K562 (cell line): ENCODE data around the gene LPIN3. TPM values are rescaled to one million over a fixed set of nuclear protein-coding genes. Genes with fewer than 3 reads are reported as not detected.
A peak's percentile ranks its signal among the peaks of the same experiment; 100 is the strongest.

Experiments
- ATAC-seq: fragments of 200-7000 bp; cut with Tn5 transposase; 3 replicates; pipeline ENCODE4 v1.9.1; 2020; ENCODE audit warnings: moderate library complexity
- BruUV-seq: library from RNA; stranded (reverse); fragments of 400-500 nt; replicated peaks from 2 replicates; lab custom pipeline; 2021; lab: Mats Ljungman, UMichigan
- CTCF ChIA-PET: fragments of 300-600 bp; formaldehyde crosslinking; extraction: SDS; loops from one replicate; lab custom pipeline; 2021; ENCODE audit warnings: low intra/inter-chr PET ratio; lab: Yijun Ruan, JAX
- POLR2A ChIA-PET: fragments of 300-600, 350-650 bp; sonication (Branson Sonifier 250); formaldehyde crosslinking; extraction: SDS; loops from one replicate; lab custom pipeline; 2021; ENCODE audit warnings: antibody characterized with exemption, inconsistent platforms; lab: Yijun Ruan, JAX
- DNase-seq, 4 experiments: peaks; one replicate each; pipeline versions ENCODE4 v3.0.0 to v3.0.0-alpha.2; 2011 to 2018; ENCODE audit warnings: low spot score in 3 of 4, mixed read lengths in 3 of 4; ENCODE audit errors: extremely low read depth in 1 of 4
- FAIRE-seq: peaks from 2 replicates; lab custom pipeline; 2011; peaks lifted over from hg19 to GRCh38; lab: Jason Lieb, UNC
- H2AFZ ChIP-seq: 2 replicates; pipeline ENCODE4 v1.6.0; 2011; ENCODE audit warnings: low read depth, low read length, control low read depth, inconsistent platforms
- H3K27ac ChIP-seq: fragments of 200-600 bp; 3 replicates; pipeline ENCODE4 v1.8.0; 2011; ENCODE audit warnings: low read depth, mild to moderate bottlenecking, control low read depth, inconsistent platforms, low read length, moderate library complexity, mixed read lengths; ENCODE audit errors: extremely low read depth
- H3K27me3 ChIP-seq, 2 experiments: fragments of 300-600 bp in 1 of 2; 2 replicates in 1 of 2; 3 replicates in 1 of 2; pipeline versions ENCODE4 v1.6.0 to v1.8.0; 2011; ENCODE audit warnings: inconsistent platforms in 2 of 2, low read length in 2 of 2, mild to moderate bottlenecking in 1 of 2, mixed read lengths in 1 of 2, moderate library complexity in 1 of 2; ENCODE audit not compliant: control insufficient read depth in 2 of 2, insufficient read depth in 2 of 2
- H3K36me3 ChIP-seq: fragments of 300-600 bp; 3 replicates; pipeline ENCODE4 v1.8.0; 2011; ENCODE audit warnings: mild to moderate bottlenecking, low read length, inconsistent platforms; ENCODE audit not compliant: control insufficient read depth, insufficient read depth
- H3K4me1 ChIP-seq, 2 experiments: fragments of 200-600 bp in 1 of 2; replicated peaks in 1 of 2; 2 replicates in 1 of 2; 3 replicates in 1 of 2; pipeline versions ENCODE4 v1.5.1 to v1.8.0; 2011; ENCODE audit warnings: inconsistent platforms in 2 of 2, low read length in 2 of 2, mild to moderate bottlenecking in 1 of 2, mixed read lengths in 1 of 2, moderate library complexity in 1 of 2; ENCODE audit not compliant: control insufficient read depth in 2 of 2, insufficient read depth in 2 of 2
- H3K4me2 ChIP-seq: 2 replicates; pipeline ENCODE4 v1.6.1; 2011; ENCODE audit warnings: low read length, control low read depth, inconsistent platforms, mixed read lengths; ENCODE audit not compliant: insufficient read depth
- H3K4me3 ChIP-seq: fragments of 200-600 bp; sonication (generic), shearing (Covaris generic); 2 replicates; pipeline ENCODE4 v1.5.1; 2016; ENCODE audit warnings: control low read depth, inconsistent platforms
- H3K79me2 ChIP-seq: fragments of 200-600 bp; 3 replicates; pipeline ENCODE4 v1.8.0; 2011; ENCODE audit warnings: low read length, inconsistent platforms; ENCODE audit not compliant: control insufficient read depth, insufficient read depth
- H3K9ac ChIP-seq, 2 experiments: 2 replicates each; pipeline versions ENCODE4 v1.6.0 to v1.6.1; 2011; ENCODE audit warnings: low read depth in 2 of 2, low read length in 2 of 2, control low read depth in 1 of 2, inconsistent platforms in 1 of 2, mild to moderate bottlenecking in 1 of 2, mixed read lengths in 1 of 2; ENCODE audit not compliant: insufficient read depth in 1 of 2
- H3K9me1 ChIP-seq: one replicate; pipeline ENCODE4 v1.6.0; 2011; ENCODE audit warnings: inconsistent platforms, mild to moderate bottlenecking, low read length, moderate library complexity; ENCODE audit not compliant: control insufficient read depth, insufficient read depth
- H3K9me3 ChIP-seq: replicated peaks from 2 replicates; pipeline ENCODE4 v1.5.1; 2011; ENCODE audit warnings: low read depth, low read length, inconsistent platforms; ENCODE audit not compliant: control insufficient read depth, insufficient read depth
- H4K20me1 ChIP-seq: replicated peaks from 2 replicates; pipeline ENCODE4 v1.6.1; 2011; ENCODE audit warnings: low read length, inconsistent platforms, mixed read lengths; ENCODE audit not compliant: control insufficient read depth, insufficient read depth
- CREB3L1 ChIP-seq: fragments of 450-650 bp; IDR thresholded peaks from 2 replicates; pipeline ENCODE4 v1.6.1; 2014; ENCODE audit warnings: low read depth, mild to moderate bottlenecking, moderate library complexity, borderline replicate concordance
- DMBX1 ChIP-seq: fragments of 250-450 bp; sonication (Bioruptor Pico); IDR thresholded peaks from 2 replicates; pipeline ENCODE4 v1.8.0; 2022; ENCODE audit warnings: inconsistent platforms, mild to moderate bottlenecking, moderate library complexity, borderline replicate concordance
- EP400 ChIP-seq: fragments of 450-650 bp; IDR thresholded peaks from 2 replicates; pipeline ENCODE4 v1.6.1; 2017; ENCODE audit warnings: antibody characterized with exemption, mild to moderate bottlenecking, moderate library complexity
- FOXA1 ChIP-seq: fragments of 450-650 bp; IDR thresholded peaks from 2 replicates; pipeline ENCODE4 v1.6.1; 2016; ENCODE audit warnings: mild to moderate bottlenecking, borderline replicate concordance
- HDGF ChIP-seq: fragments of 450-650 bp; IDR thresholded peaks from 2 replicates; pipeline ENCODE4 v1.6.1; 2016
- HLTF ChIP-seq: fragments of 450-650 bp; IDR thresholded peaks from 2 replicates; pipeline ENCODE4 v1.6.1; 2016
- HMBOX1 ChIP-seq: sonication (generic); IDR thresholded peaks from 2 replicates; pipeline ENCODE4 v1.6.1; 2016
- MEIS2 ChIP-seq: fragments of 450-650 bp; IDR thresholded peaks from 2 replicates; pipeline ENCODE4 v1.6.1; 2014; ENCODE audit warnings: mild to moderate bottlenecking; ENCODE audit not compliant: partially characterized antibody
- MLX ChIP-seq, 2 experiments: fragments of 450-650 bp in 1 of 2; sonication (generic) in 1 of 2; formaldehyde crosslinking; conservative IDR thresholded peaks; 2 replicates each; pipeline versions ENCODE4 v1.4.0 to v1.8.1; 2020 to 2022; ENCODE audit warnings: mild to moderate bottlenecking in 1 of 2, missing genetic modification reagents in 1 of 2
- RB1 ChIP-seq: fragments of 450-650 bp; IDR thresholded peaks from 2 replicates; pipeline ENCODE4 v1.6.1; 2017; ENCODE audit warnings: low read depth, mild to moderate bottlenecking
- RUNX1 ChIP-seq: sonication (generic); IDR thresholded peaks from 2 replicates; pipeline ENCODE4 v1.6.1; 2016; ENCODE audit warnings: antibody characterized with exemption, low read depth
- SETDB1 ChIP-seq: IDR thresholded peaks from one replicate; pipeline ENCODE4 v1.6.1; 2012; ENCODE audit warnings: low read length, control low read depth, inconsistent platforms
- SREBF1 ChIP-seq: fragments of 150-350 bp; IDR thresholded peaks from 2 replicates; pipeline ENCODE4 v1.6.1; 2014; ENCODE audit warnings: antibody characterized with exemption, low read depth, low read length, borderline replicate concordance
- STAT5A ChIP-seq: IDR thresholded peaks from 2 replicates; pipeline ENCODE4 v1.6.1; 2012; ENCODE audit warnings: low read length, inconsistent platforms, borderline replicate concordance
- SUPT5H ChIP-seq: fragments of 450-650 bp; IDR thresholded peaks from 2 replicates; pipeline ENCODE4 v1.6.1; 2016
- THAP7 ChIP-seq: fragments of 250-450 bp; sonication (Bioruptor Pico); IDR thresholded peaks from 2 replicates; pipeline ENCODE4 v1.5.0; 2021
- ZFX ChIP-seq: sonication (generic); formaldehyde crosslinking; IDR thresholded peaks from 2 replicates; pipeline ENCODE4 v1.8.0; 2022; ENCODE audit warnings: mild to moderate bottlenecking, missing genetic modification reagents, moderate library complexity
- ZNF184 ChIP-seq: sonication (generic); formaldehyde crosslinking; IDR thresholded peaks from 2 replicates; pipeline ENCODE4 v1.5.0; 2020; ENCODE audit warnings: missing genetic modification reagents
- ZNF239 ChIP-seq: fragments of 250-450 bp; sonication (Bioruptor Pico); IDR thresholded peaks from 2 replicates; pipeline ENCODE4 v1.4.0; 2020; ENCODE audit warnings: mild to moderate bottlenecking
- ZNF589 ChIP-seq: fragments of 200-800 bp; sonication (Bioruptor generic); IDR thresholded peaks from 2 replicates; pipeline ENCODE4 v1.6.1; 2016; ENCODE audit warnings: low read depth, missing genetic modification characterization, missing compliant biosample characterization
- ZNF644 ChIP-seq: fragments of 200-800 bp; sonication (Bioruptor generic); IDR thresholded peaks from 2 replicates; pipeline ENCODE4 v1.6.1; 2016; ENCODE audit warnings: low read depth, missing genetic modification characterization, missing compliant biosample characterization
- WGBS: fragments of 100-300 bp; shearing (Covaris generic); methylation state at CpG from one replicate; pipeline ENCODE4 v1.1.6; 2016; ENCODE audit warnings: low coverage, mixed read lengths; ENCODE audit not compliant: insufficient coverage; ENCODE audit errors: missing lambda C conversion rate; 5-methylcytosine and 5-hydroxymethylcytosine counted together
- in situ Hi-C: fragments of 300-500 bp; cut with MboI; formaldehyde crosslinking; loops from 4 replicates; pipeline ENCODE4 v1.15.0; 2018; ENCODE audit warnings: inconsistent platforms, mixed read lengths
- intact Hi-C: fragments of 100-400 bp; cut with micrococcal nuclease; formaldehyde crosslinking; loops from 2 replicates; pipeline ENCODE4 v1.14.2; 2022
- polyA plus RNA-seq, 8 experiments: library from polyadenylated mRNA; depleted of rRNA in 4 of 8; stranded (reverse) in 5 of 8; unstranded in 3 of 8; fragments of >200 nt; fragmentation: Nextera tagmentation in 2 of 8; fragmentation: Illumina TruSeq in 1 of 8; extraction: Ambion mirVana in 2 of 8; extraction: Trizol in 1 of 8; gene quantifications; 2 replicates each; pipeline versions ENCODE4 v1.2.1 to v1.2.3, GENCODE V29; 2011 to 2014; ENCODE audit warnings: inconsistent platforms in 1 of 8, missing spikeins in 1 of 8
- total RNA-seq, 7 experiments: library from RNA; depleted of rRNA in 6 of 7; stranded (reverse); fragments of >200 nt in 6 of 7; fragmentation: Illumina TruSeq in 2 of 7; extraction: Trizol in 2 of 7; gene quantifications; 2 replicates each; pipeline versions ENCODE4 v1.2.1 to v1.2.3, GENCODE V29; 2011 to 2021; ENCODE audit warnings: low replicate concordance in 1 of 7

The LPIN3 gene
- total and polyA plus RNA-seq, 9 of the 15 experiments (the other 6 are each of a cell fraction or from before 2014, with no cell fraction given) = 2.2 to 10.4 (median 5.9) TPM

- TF ChIP-seq FOXA1 (no peak), DMBX1 (no peak), THAP7 (CRISPR knock-in tag) (no peak)
Measured at GRCh38 chr20:41320976-41321375, 19.6 kb upstream of the LPIN3 start (continued).

- H3K27me3 ChIP-seq = no peaks in the 10 kb centered on the region
- no TSS peak for BruUV-seq
- peaks cover 0 to 12% of the 10 kb centered on the region in 2 experiments; a peak in 1 of 5 replicates for H3K4me1 ChIP-seq
- no peaks in the 10 kb centered on the region for H3K36me3 ChIP-seq
- DNase-seq (no peak), FAIRE-seq (no peak), ATAC-seq (peak; percentile 11; the same call in 1 of the 3 replicates)
- intact Hi-C loops (no loop called here), in situ Hi-C loops (no loop called here)
- WGBS = 41% methylated on average over 5 of the region's 5 CpGs
- no peak overlapping the region for H3K27ac ChIP-seq
- H3K9me1 ChIP-seq = no peaks in the 10 kb centered on the region
- H3K4me2 ChIP-seq = no peak overlapping the region
- no peaks in the 10 kb centered on the region for H3K9me3 ChIP-seq
- CTCF ChIA-PET = no interaction called here
- H3K9ac ChIP-seq = no peak overlapping the region
- no peak overlapping the region for H3K4me3 ChIP-seq
- H3K79me2 ChIP-seq = no peaks in the 10 kb centered on the region
- POLR2A ChIA-PET = interaction anchor here (1.8 kb wide), 1 partner anchor 13 kb away, joined by 4 read pairs; no protein-coding TSS in a partner anchor
- H2AFZ ChIP-seq = peak overlapping the region; percentile 79
- no peaks in the 10 kb centered on the region for H4K20me1 ChIP-seq
- TF ChIP-seq CREB3L1 (no peak), HDGF (no peak), ZNF239 (CRISPR knock-in tag) (no peak), ZFX (CRISPR knock-in tag) (no peak), EP400 (no peak), HLTF (no peak), MLX (CRISPR knock-in tag; conservative IDR thresholded peaks at IDR 0.05) (no peak), RB1 (no peak), RUNX1 (no peak), MEIS2 (peak; percentile 10), STAT5A (no peak), ZNF589 (CRISPR knock-in tag) (no peak), ZNF184 (no peak), SETDB1 (no peak), ZNF644 (tag) (no peak), SREBF1 (no peak), HMBOX1 (peak; percentile 42; the same call in 1 of the 2 replicates), SUPT5H (no peak)
Measured at GRCh38 chr20:41327178-41327577, 13.4 kb upstream of the LPIN3 start.
